ENCODE data around the gene CHRNA7.
"Not testable (repeated sequence)": the region's sequence is repeated elsewhere in the genome, so short reads cannot be mapped to it uniquely, and the experiment has no call there.

The CHRNA7 gene

DNA sequence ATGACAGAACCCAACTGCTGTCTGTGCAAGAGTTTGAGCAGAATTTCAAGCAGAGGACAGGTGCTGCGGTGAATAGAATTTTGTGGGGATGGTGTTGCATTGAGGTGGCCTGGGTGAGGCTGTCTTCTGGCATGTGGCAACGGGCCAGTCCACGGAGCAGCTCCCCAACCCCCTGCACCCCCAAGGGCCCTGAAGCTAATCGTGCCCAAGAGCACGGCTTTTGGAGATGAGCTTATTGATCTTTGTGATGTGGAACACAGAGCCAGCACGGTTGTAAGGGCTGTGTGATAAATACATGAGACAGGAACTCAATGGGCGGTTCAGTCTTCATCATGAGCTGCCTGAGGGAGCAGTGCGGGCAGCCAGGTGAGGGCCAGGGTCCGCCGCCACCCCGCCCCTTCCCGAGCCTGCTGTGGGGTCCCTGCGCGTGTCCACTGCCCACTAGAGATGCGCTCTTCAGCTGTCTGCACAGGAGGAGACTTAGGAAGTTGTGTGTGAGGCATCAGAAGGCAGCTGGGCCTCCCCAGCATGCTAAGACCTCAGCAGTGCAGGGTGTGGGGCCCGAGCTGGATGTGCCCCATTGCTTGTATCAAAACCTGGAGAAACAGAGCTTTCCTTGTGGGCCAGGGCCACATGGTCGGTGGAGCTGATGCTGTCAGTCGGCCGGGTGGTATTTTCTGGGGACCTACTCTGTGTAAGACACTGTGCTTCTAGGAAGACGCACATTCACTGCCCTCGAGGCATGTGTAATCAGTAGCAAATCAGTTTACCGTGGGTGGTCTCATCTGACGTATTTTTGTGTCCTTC is 90.5 kb downstream of the CHRNA7 start:
- no peak for DNase-seq (ENCODE audit: low read depth)

DNA sequence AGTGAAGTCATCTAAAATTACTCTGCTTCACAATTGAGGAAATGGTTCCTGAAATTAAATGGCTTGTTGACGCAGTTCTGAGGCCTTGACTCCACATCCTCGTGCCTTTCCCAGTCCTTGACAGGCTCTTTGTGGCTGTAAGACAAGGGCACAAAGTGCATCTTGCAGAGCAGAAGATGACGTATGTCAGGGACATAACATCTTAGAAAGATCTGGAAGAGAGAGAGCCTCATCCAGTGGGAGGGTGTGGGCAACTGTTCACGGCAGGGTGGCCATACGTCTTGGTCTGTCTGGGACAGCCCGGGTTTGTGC is 91.0 kb downstream of the CHRNA7 start:
- DNase-seq (ENCODE audit: low read depth), result no peak

DNA sequence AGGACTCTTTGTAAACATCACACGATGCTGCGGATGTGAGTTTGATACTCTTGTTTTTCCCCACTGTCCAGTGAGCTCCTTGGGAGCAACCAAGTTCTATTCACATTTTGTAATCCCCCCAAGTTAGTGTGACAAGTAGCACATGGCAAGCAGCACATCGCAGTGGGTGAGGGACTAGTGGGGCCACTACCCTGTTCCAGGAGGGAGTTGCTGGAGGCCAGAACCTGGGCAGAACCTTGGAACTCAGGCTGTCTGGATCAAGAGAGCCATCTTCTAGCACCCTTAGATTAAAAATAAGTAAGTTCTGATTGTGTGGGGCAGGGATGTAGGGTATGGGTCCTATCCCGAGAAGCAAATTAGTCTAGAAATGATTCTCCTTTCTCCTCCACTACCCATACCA is 91.7 kb downstream of the CHRNA7 start:
- no peak for DNase-seq (ENCODE audit: low read depth)

DNA sequence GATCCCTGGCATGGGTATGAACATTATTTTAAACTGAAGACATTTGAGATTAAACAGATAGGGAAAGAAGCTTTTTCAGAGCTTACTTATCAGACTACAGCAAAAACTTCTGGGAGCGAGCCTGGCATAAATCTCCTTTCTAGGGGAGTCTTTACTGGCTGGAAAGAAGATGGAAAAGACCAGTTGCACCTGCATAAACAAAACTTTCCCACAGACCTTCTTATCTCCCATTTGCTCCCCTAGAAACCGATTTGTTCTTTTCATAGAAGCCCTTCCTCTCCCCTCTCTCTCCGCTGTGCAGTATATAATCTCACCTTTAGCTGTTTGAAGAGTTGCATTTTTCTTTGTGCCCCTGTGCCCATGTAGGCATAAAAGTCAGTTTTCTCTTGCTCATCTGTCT is 93.2 kb downstream of the CHRNA7 start:
- DNase-seq (ENCODE audit: low read depth), result no peak

DNA sequence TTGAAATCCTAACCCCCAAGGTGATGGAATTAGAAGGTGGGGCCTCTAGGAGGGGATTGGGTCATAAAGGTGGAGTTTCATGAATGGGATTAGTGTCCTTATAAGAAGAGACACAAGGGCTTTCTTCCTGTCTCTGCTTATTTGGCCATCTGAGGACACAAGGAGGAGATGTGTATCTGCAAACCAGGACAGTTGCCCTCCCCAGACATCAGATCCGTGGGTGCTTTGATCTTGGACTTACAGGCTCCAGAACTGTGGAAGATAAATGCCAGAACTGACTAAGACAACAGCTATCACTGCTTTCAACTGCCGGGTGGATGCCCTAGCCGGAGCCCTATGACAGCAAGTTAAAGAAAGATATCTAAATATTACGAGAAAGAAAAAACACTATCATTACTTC is 94.4 kb downstream of the CHRNA7 start:
- DNase-seq (ENCODE audit: low read depth), result no peak

DNA sequence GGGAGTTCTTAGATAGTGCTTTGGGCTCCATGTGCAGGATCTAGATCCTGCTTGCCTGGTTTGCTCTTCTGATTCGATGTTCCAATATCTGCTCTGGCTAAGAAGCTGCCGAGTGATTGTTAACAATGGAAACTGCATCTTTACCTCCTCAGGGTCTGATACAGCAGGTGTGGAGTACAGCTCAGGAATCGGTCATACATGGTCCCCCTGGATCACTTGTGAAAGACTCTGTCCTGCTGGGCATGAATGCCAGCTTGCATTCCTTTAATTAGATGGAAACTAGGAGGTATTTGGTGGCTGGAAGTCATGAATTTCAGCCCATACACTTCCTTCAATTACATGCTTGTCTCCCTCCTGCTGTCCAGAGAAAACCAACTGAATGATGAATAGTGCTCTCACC is 95.3 kb downstream of the CHRNA7 start:
- no peak for DNase-seq (ENCODE audit: low read depth)

DNA sequence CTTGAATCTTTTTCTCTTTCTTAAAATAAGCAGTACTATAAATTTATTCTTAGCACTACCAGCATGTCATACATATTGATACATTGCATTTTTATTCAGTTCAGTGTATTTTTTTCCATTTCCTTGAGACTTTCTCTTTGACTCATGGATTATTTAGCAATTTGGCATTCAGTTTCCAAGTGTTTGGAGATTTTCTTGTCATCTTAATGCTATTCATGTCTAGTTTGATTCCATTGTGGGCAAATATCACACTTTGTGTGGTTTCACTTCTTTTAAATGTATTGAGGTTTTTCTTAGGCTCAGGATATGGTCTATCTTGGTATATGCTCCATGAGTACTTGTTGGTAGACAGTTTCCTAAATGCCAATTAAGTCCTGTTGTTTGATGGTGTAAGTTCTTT is 99.5 kb downstream of the CHRNA7 start:
- DNase-seq (ENCODE audit: low read depth), result no peak

DNA sequence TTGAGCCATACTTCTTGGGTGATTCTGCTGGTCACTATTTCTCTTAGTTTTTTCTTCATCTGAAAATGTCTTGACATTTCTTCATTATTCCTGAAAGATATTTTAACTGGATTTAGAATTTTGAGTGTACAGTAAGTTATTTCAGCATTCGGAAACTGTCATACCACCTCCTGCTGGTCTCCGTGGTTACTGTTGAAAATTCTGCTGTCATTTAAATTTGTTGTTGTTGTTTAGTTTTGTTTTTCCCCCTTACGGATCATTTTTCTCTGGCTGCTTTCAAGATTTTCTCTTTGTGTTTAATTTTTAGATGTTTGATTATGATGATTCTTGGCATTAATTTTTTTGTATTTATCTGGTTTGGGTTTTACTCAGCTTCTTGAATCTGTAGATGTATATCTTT is 100.5 kb downstream of the CHRNA7 start:
- DNase-seq (ENCODE audit: low read depth), result no peak

DNA sequence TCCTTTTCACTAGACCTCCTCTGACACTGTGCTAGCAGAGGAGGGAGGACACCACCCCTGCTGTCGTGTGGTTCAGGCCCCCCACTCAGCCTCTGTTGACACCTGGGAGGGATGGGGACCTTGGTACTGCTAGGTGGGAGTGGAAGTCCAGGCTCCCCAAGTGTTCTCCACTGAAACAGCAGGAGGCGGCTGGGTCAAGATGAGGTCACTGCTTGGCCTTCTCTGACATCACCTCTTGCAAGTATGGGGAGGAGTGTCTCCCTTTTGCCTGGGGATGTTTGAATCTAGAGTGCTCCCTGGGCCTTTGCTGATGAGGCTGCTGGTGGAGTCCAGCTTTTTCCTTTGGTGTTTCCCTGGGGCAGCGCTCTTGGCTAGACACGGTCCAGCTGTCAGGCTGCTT is 101.5 kb downstream of the CHRNA7 start:
- no peak for DNase-seq (ENCODE audit: low read depth)

DNA sequence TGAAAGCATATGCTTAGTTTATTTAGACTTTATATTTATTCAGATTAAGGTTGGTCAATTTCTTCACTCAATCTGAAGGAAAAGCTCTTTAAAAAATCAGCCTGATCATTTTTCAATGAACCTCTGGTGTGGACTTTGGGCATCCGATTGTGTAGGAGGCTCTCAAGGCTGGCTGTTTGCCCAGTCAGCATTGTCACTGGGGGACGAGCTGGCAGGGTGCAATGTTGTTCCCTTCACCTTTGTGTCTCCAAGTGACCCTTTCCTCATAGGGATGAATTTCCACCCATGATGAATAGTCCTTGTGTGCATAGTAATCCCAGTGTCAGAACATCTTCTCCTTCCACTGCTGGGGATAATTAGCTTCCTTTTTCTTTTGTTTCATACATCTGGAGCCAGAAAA is 102.5 kb downstream of the CHRNA7 start:
- DNase-seq (ENCODE audit: low read depth), result no peak

DNA sequence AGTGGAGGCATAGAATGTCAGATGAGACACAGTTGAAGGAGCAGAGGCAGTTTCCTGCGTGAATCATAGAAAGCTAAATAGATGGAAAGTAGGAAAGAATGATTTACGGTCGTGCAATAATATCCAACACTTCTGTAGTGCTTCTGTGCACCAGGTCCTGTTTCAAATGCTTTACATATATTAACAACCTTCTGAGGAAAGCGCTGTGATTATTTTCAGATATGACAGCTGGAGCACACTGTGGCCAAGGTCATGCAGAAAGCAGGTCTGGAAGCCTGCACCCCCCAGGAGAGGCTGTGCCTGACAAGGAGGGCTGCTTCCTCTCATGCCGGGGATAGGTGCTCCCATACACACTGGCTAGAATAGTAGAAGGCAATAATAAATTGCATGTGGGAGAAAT is 104.5 kb downstream of the CHRNA7 start:
- DNase-seq (ENCODE audit: low read depth), result no peak

DNA sequence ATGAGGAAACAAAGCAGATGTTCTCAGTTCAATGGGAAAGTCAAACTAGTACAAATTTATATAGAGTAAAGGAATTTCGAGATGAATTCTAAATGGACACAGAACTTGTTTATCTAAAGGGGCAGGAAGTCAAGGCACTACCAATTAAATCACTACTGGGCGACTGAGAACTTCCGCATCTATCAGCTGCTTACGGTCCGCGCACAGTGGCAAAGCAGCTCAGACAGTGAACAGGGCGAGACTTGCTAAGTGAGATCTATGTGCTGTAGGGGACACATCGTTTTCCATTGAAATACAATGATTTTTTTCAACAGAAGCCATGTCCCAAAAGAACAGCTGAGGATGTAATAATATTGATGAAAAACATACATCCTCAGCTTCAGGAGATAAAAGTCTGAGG is 105.0 kb downstream of the CHRNA7 start:
- no peak for DNase-seq (ENCODE audit: low read depth)

DNA sequence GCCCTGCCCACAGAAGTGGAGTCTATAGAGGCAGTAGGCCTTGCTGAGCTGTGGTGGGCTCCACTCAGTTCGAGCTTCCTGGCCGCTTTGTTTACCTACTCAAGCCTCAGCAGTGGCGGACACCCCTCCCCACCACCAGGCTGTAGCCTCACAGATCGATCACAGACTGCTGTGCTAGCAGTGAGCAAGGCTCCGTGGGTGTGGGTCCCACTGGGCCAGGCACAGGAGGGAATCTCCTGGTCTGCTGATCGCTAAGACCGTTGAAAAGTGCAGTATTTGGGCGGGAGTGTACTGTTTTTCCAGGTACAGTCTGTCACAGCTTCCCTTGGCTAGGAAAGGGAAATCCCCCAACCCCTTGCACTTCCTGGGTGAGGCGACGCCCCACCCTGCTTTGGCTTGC is 115.2 kb downstream of the CHRNA7 start:
- not testable (repeated sequence) for DNase-seq (ENCODE audit: low read depth)

DNA sequence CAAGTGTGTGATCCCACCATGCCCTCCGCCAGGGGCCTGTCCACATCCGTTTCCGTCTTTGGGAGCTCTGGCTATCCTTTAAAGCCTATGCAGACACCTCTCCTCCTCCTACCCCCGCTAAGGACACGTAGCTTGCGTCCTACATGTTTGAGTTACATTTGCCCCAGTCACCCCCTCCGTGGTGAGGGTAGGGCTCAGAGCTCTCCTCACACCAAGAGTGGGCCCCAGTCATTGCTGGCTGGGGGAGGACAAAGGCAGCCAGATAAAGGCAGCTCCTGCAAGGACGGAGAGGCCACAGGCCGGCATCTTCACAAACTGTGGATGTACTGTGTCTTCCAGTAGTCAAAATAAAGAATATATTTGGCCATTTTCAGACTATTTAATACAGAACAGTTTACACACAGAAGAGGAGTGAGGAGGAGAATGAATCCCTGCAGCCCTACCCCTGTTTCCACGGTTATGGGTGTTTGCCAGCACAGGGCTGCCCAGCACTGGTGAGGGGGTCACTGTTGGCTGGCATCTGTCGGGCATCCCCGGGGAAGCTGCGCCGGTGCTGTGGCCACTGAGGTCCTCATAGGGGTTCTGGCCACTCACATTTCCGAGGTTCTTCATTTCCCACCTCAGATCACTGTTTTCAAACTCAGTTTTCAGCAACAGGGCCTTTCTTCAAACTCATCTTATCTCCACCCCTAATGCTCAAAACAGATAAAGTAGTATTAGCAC is 118.7 kb downstream of the CHRNA7 start:
- no peak for DNase-seq (ENCODE audit: low read depth)

DNA sequence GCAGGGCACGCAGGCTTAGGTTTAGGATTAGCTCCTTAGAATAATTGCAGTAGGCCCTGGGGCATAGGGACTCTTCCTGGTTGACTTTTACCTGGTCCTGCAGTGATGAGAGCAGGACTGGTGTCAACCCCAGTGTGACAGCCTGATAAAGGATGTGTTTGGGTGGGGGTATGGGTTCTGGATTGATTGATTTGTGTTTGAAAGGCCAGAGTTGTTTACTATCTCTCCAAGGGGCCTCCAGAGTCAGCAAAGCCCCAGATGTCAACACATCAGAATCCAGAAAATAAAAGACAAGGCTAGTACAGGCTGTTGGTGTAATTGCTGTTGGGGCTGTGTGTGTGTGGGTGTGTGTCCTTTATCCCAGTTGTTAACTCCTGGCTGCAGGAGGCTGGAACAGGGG is 122.3 kb downstream of the CHRNA7 start:
- no peak for DNase-seq (ENCODE audit: low read depth)

DNA sequence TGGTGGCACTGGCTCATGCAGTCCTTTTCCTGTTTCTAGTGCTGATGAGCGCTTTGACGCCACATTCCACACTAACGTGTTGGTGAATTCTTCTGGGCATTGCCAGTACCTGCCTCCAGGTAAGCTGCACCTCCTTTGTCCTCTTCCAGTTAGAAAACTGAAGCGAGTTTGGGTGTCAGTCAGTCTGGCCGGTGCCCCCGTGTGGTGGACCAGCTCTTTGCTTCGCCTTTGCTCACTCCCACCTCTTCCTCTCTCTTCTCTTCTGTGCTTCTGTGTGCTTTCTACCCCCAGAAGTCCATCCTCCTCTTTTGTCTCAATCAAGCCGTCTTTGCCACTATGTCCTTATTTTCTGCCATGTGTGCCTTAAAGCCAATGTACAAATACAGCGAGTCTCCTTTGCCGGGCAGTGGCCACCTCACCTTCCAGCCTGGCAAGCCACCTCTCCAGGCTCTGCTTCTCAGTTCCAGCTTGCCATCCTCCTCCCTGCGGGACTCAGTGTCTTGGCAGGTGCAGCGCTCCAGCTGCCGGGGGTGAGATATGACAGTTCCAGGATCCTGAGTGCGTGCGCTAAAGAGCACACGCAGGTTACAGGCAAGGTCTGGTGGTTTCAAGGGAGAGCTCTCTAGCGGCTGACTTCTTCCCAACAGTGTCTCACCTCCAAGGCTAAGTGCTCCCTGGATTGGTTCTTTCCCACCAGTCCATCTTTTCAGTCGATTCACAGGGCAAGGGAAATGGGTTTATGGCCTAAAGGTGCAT is 123.7 kb downstream of the CHRNA7 start:
- DNase-seq (ENCODE audit: low read depth), result not testable (repeated sequence)

DNA sequence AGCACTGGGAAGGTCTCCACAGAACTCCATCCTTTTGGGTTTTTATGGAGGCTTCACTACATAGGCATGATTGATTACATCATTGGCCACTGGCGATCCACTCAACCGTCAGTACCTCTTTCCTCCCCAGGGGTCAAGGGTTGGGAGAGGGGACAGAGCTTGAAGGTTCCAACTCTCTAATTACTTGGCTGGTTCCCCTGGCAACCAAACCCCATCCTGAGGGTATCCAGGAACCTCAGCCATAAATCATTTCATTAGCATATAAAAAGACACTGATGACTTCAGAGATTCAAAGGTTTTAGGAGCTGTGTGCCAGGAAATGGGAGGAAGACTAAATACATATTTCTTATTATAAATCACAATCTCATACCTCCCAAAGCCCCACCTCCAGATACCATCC is 131.8 kb downstream of the CHRNA7 start:
- DNase-seq (ENCODE audit: low read depth), result not testable (repeated sequence)

DNA sequence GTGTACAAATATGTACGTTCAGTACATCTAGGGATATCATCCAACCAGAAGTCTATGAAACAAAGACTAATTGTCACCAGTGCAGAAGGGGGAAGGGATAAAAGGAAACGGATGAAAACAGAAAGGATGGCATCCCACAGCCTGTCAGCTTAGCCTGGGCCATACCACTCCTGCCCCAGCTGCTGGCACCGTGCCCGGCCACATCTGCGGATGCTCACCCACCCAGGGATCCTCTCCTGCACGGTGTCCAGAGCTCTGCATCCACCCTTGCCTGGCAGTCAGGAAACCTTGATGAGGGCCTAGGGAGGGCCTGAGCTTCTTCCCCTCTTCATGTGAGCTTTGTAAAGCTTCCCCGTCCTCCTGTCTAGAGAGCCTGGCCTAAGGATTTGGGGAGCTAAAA is 133.8 kb downstream of the CHRNA7 start:
- not testable (repeated sequence) for DNase-seq (ENCODE audit: low read depth)

DNA sequence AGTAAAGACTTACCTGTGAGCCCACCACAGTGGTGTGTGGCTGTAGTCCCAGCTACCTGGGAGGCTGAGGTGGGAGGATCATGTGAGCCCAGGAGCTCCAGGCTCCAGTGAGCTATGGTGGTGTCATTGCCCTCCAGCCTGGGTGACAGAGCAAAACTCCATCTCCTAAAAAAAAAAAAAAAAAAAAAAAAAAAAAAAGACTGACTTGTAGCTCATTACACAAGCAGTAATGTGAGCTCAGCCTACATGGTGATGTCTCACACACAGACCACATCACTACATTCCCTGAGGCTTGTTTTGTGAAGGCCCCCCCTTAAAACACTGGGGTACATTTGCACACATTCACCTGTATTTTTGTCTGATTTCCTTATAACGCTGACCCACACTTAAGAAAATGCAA is 134.4 kb downstream of the CHRNA7 start:
- not testable (repeated sequence) for DNase-seq (ENCODE audit: low read depth)

DNA sequence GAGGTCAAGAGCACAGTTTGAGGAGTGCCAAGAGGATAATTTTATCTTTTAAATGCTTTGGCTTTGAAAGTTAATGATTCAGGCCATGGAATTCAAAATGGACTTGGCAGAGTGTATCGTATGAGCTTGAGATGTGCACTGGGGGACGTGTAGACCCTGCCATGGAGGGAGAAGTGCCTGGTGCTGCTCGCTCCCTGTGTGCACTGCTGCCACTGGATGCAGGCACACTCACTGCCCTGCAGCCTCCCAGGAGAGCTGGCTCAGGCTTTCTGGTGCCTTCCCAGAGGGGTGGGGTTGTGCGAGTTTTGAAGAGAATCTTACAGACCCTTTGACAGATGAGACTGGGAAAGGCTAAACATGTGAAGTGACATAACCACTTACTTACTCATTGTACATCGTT is 135.5 kb downstream of the CHRNA7 start:
- not testable (repeated sequence) for DNase-seq (ENCODE audit: low read depth)

DNA sequence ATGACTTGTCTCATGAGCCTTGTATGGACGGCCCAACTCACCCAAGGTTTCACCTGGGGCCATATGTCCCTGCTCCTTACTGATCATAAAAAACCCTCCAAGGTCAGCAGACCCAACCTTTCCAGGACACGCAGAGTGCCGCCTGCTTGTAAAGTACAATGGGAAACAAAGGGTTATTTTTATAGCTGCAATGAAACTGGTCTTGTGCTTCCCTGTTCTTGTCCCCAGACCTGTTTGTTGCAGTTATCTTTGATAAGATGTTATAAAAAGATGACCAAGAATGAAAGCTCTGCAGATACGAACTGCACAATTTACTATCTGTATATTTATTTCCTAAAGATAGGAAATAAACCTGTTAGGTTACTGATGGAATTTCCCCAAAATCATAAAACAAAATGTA is 136.0 kb downstream of the CHRNA7 start:
- DNase-seq (ENCODE audit: low read depth), result not testable (repeated sequence)

DNA sequence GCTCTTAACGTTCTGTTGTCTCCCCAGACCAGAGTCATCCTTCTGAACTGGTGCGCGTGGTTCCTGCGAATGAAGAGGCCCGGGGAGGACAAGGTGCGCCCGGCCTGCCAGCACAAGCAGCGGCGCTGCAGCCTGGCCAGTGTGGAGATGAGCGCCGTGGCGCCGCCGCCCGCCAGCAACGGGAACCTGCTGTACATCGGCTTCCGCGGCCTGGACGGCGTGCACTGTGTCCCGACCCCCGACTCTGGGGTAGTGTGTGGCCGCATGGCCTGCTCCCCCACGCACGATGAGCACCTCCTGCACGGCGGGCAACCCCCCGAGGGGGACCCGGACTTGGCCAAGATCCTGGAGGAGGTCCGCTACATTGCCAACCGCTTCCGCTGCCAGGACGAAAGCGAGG is 137.6 kb downstream of the CHRNA7 start:
- not testable (repeated sequence) for DNase-seq (ENCODE audit: low read depth)

DNA sequence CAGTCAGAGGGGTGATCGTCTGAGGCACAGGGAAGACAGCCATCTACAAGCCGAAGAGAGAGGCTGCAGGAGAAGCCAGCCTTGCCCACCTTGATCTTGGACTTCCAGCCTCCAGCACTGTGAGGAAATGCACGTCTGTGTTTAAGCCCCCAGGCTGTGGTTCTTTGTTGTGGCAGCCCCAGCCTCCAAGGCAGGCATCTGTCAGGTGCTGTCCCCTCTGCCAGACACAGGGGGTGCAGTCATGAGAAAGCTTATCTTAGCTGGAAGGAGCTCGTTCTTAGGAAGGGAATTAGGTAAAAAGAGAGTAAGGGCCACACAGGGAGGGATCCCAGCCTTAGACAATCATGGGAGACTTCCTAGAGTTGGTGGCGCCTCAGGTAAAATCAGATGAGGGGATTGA is 150.3 kb downstream of the CHRNA7 start:
- DNase-seq (ENCODE audit: low read depth), result not testable (repeated sequence)

All from fibroblast of the conjunctiva (primary cell).